ENCODE data around the gene B3GNT4.
A peak's percentile ranks its signal among the peaks of the same experiment; 100 is the strongest.
"Not testable (repeated sequence)": the region's sequence is repeated elsewhere in the genome, so short reads cannot be mapped to it uniquely, and the experiment has no call there.

B3GNT4 gene

GRCh38 chr12:122185494-122186082 lies 17.9 kb upstream of the B3GNT4 start:
- FAIRE-seq, result no peak

GRCh38 chr12:122187466-122187865 lies 16.0 kb upstream of the B3GNT4 start:
- DNase-seq (ENCODE audit: insufficient read length, low spot score) (no peak), FAIRE-seq (no peak)

More at GRCh38 chr12:122185494-122186082, 17.9 kb upstream of the B3GNT4 start:
- no peak for DNase-seq (ENCODE audit: insufficient read length, low spot score)

- FAIRE-seq (no peak), DNase-seq (ENCODE audit: insufficient read length, low spot score) (no peak)
Measured at GRCh38 chr12:122189626-122190475, 13.7 kb upstream of the B3GNT4 start.

- FAIRE-seq (peak; percentile 85), DNase-seq (ENCODE audit: insufficient read length, low spot score) (peak; percentile 83)
Measured at GRCh38 chr12:122190842-122191668, 12.5 kb upstream of the B3GNT4 start.

GRCh38 chr12:122192441-122192840 lies 11.1 kb upstream of the B3GNT4 start:
- DNase-seq (ENCODE audit: insufficient read length, low spot score), result no peak
- no peak for FAIRE-seq

- FAIRE-seq, result no peak
- no peak for DNase-seq (ENCODE audit: insufficient read length, low spot score)
Measured at GRCh38 chr12:122194804-122195203, 8.7 kb upstream of the B3GNT4 start.

GRCh38 chr12:122195405-122195804 lies 8.1 kb upstream of the B3GNT4 start:
- no peak for FAIRE-seq
- no peak for DNase-seq (ENCODE audit: insufficient read length, low spot score)

- FAIRE-seq, result no peak
- no peak for DNase-seq (ENCODE audit: insufficient read length, low spot score)
Measured at GRCh38 chr12:122197612-122197966, 5.9 kb upstream of the B3GNT4 start.

- FAIRE-seq (no peak), DNase-seq (ENCODE audit: insufficient read length, low spot score) (no peak)
Measured at GRCh38 chr12:122199484-122200355, 3.8 kb upstream of the B3GNT4 start.

- no peak for DNase-seq (ENCODE audit: insufficient read length, low spot score)
- no peak for FAIRE-seq
Measured at GRCh38 chr12:122200541-122201175, 2.9 kb upstream of the B3GNT4 start.

GRCh38 chr12:122201381-122201780 lies 2.1 kb upstream of the B3GNT4 start:
- FAIRE-seq (no peak), DNase-seq (ENCODE audit: insufficient read length, low spot score) (no peak)

GRCh38 chr12:122202017-122202416 lies 1.5 kb upstream of the B3GNT4 start:
- DNase-seq (ENCODE audit: insufficient read length, low spot score) (no peak), FAIRE-seq (no peak)

GRCh38 chr12:122202811-122203210 lies 698 bp upstream of the B3GNT4 start:
- not testable (repeated sequence) for DNase-seq (ENCODE audit: insufficient read length, low spot score); FAIRE-seq

- FAIRE-seq, result no peak
- DNase-seq (ENCODE audit: insufficient read length, low spot score), result no peak
Measured at GRCh38 chr12:122204167-122205052, 901 bp downstream of the B3GNT4 start.

GRCh38 chr12:122205053-122205925 lies 1.8 kb downstream of the B3GNT4 start:
- FAIRE-seq (peak; percentile 60), DNase-seq (ENCODE audit: insufficient read length, low spot score) (no peak)

GRCh38 chr12:122206111-122206881 lies 2.8 kb downstream of the B3GNT4 start:
- FAIRE-seq (no peak), DNase-seq (ENCODE audit: insufficient read length, low spot score) (no peak)

GRCh38 chr12:122206976-122207375 lies 3.5 kb downstream of the B3GNT4 start:
- FAIRE-seq, result no peak

More at GRCh38 chr12:122206976-122207375, 3.5 kb downstream of the B3GNT4 start:
- DNase-seq (ENCODE audit: insufficient read length, low spot score), result no peak
